ENCODE results near the gene DAZ3.
"Not testable (repeated sequence)": the region's sequence is repeated elsewhere in the genome, so short reads cannot be mapped to it uniquely, and the experiment has no call there.

The DAZ3 gene

GRCh38 chrY:24813293-24813692 is at the start of gene DAZ3:
DAZ3 (minus strand) TSS chrY:24813393; CDS start chrY:24813185, 208 bp downstream.
- not testable (repeated sequence) for H3K27me3 ChIP-seq (ENCODE audit: insufficient read depth, low read length); H2AFZ ChIP-seq (ENCODE audit: low read depth, low read length); H3K9me3 ChIP-seq (ENCODE audit: low read length); H3K4me1 ChIP-seq (ENCODE audit: insufficient read depth, low read length); H3K4me3 ChIP-seq (ENCODE audit: low read length); H3K36me3 ChIP-seq (ENCODE audit: insufficient read depth, low read length)

GRCh38 chrY:24833619-24834018 is 20.4 kb upstream of the DAZ3 start, which contains the start of gene DAZ4:
DAZ4 (plus strand) TSS chrY:24833919; CDS start chrY:24834127, 208 bp downstream.
- not testable (repeated sequence) for H3K36me3 ChIP-seq (ENCODE audit: insufficient read depth, low read length); H3K4me1 ChIP-seq (ENCODE audit: insufficient read depth, low read length); H2AFZ ChIP-seq (ENCODE audit: low read depth, low read length); H3K27me3 ChIP-seq (ENCODE audit: insufficient read depth, low read length); H3K9me3 ChIP-seq (ENCODE audit: low read length); H3K4me3 ChIP-seq (ENCODE audit: low read length)

GRCh38 chrY:24825069-24825468 is 11.9 kb upstream of the DAZ3 start:
- not testable (repeated sequence) for H3K9me3 ChIP-seq (ENCODE audit: low read length); H2AFZ ChIP-seq (ENCODE audit: low read depth, low read length); H3K4me3 ChIP-seq (ENCODE audit: low read length); H3K36me3 ChIP-seq (ENCODE audit: insufficient read depth, low read length); H3K4me1 ChIP-seq (ENCODE audit: insufficient read depth, low read length); H3K27me3 ChIP-seq (ENCODE audit: insufficient read depth, low read length)

GRCh38 chrY:24824184-24824879 is 11.1 kb upstream of the DAZ3 start:
- H3K27me3 ChIP-seq (ENCODE audit: insufficient read depth, low read length); H3K9me3 ChIP-seq (ENCODE audit: low read length); H2AFZ ChIP-seq (ENCODE audit: low read depth, low read length); H3K4me1 ChIP-seq (ENCODE audit: insufficient read depth, low read length); H3K4me3 ChIP-seq (ENCODE audit: low read length); H3K36me3 ChIP-seq (ENCODE audit: insufficient read depth, low read length): not testable (repeated sequence)

GRCh38 chrY:24821836-24822235 is 8.6 kb upstream of the DAZ3 start:
- H3K4me3 ChIP-seq (ENCODE audit: low read length); H3K36me3 ChIP-seq (ENCODE audit: insufficient read depth, low read length); H3K27me3 ChIP-seq (ENCODE audit: insufficient read depth, low read length); H3K4me1 ChIP-seq (ENCODE audit: insufficient read depth, low read length); H3K9me3 ChIP-seq (ENCODE audit: low read length); H2AFZ ChIP-seq (ENCODE audit: low read depth, low read length): not testable (repeated sequence)

Measured in neuron (in vitro differentiated cells).